ENCODE data around the gene ERH.
A peak's percentile ranks its signal among the peaks of the same experiment; 100 is the strongest.

ERH gene

DNA sequence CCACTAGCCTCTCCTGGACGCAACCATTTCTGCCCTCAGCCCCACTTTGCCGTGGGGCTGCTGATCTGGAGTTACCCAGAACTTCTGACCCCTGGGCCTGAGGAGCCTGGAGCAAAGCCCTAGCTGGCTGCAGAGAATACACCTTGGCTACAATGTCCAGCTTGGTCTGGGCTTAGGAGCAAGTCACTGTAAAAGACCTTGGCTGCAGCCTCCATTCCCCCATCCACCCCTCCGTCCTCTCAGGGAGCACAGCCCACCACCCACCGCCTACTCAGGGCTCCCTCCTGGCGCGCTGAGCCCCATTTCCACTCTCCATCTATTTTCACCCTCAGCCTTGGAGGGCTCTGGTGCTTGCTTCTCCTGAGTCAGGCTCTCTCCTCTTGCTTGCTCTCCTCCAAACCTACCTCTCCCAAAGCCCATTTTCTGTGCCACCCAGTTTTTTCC, 42.9 kb downstream of the ERH start:
- no peak for DNase-seq

DNA sequence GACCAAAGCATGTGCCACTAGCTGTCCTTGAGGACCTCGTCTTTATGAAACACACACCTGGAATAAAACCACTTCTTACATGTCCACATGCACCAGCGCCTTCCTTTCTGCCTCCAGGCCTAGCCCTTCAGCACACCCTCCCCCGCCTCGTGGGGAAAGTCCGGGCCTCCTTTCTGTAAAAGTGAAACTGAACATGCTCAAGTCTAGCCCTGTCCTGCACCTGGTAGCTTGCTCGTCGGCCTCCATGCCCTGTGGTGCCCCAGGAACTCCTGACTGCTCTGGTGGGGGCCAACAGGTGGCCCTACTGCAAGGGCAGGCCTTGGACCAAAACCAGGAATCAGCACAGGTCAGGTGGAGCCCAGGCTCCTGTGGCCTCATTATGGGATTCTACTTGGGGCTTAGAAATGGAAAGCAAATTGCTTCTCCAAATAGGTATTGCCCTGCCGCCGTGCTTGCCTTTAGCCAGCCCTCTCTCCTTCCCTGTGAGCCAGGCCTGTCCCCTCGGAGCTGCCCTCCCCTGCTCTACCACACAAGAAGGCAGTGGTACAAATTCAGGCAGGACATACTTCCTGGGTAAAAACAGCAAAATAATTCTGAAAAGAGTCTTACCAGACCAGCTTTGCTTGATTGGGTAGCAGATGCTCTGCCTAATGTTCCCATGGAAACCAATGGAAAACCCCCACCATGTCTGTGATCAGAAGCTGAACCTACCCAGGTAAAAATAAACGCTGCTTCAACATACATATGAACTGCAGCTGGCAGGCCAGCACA, 43.5 kb downstream of the ERH start:
- peak; percentile 45 for DNase-seq

- no peak for DNase-seq
These were observed 44.9 kb downstream of the ERH start for GRCh38 chr14:69353168-69353567.

- no peak for DNase-seq
These were observed 46.2 kb downstream of the ERH start for GRCh38 chr14:69351911-69352310.

GRCh38 chr14:69351385-69351784, 46.7 kb downstream of the ERH start:
- no peak for DNase-seq

DNA sequence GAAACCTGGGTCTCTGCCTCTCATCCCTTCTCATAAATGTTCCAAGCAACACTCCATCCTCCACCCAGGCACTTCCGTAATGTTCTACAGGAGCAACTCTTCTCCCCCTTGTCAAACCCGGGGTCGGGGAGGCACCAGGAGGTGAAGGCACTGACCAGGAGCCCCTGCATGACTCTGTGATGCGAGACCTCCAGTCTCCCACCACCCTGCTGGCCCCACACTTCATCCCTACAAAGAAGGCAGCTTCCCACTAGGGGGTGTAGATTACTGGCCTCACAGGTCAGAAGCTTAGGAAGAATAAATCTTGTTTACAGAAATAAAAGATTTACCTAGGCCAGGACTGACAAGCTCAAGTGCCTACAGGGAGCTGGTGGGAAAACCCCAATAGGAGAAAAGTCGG, 47.2 kb downstream of the ERH start:
- DNase-seq, result no peak

- no peak for DNase-seq
These were observed 48.9 kb downstream of the ERH start for GRCh38 chr14:69349091-69349777.

GRCh38 chr14:69346710-69347109, 51.4 kb downstream of the ERH start:
- peak; percentile 54 for DNase-seq

DNA sequence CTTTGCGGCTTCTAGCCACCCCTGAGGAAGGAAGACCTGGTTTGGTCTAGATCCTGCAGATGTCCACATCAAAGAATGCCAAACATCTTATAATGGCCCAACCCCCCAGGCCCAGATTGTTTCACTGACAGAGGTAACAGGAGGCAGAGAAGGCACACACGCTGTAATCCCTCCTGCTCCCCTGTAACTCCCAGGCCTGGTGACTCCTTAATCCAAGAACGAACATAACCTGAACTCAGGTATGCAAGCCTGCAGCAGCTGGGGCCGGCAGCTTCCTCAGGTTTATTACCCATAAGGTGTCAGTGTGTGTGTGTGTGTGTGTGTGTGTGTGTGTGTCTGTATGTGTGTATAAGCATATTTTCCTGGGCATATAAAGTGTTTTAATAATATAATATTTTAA, 52.7 kb downstream of the ERH start:
- DNase-seq, result no peak

- DNase-seq, result no peak
These were observed 53.9 kb downstream of the ERH start for GRCh38 chr14:69344171-69344570.

GRCh38 chr14:69342928-69343525, 55.1 kb downstream of the ERH start:
- no peak for DNase-seq

DNA sequence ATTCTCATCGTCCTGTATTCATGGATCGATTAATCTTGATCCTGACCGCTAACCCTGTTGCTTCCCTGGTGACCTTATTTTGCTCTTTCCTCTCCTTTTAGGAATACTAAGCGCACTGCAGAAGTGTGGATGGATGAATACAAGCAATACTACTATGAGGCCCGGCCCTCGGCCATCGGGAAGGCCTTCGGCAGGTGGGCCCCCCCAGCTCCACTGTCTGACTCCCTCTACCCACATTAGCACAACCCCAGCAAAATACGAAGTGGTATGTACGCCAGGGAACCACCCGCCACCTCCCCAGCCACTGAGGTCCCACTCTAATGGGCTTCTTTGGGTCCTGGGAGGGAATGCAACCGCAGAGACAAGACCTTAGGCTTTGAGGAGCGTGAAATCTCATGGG, 58.7 kb downstream of the ERH start:
- no peak for DNase-seq

DNA sequence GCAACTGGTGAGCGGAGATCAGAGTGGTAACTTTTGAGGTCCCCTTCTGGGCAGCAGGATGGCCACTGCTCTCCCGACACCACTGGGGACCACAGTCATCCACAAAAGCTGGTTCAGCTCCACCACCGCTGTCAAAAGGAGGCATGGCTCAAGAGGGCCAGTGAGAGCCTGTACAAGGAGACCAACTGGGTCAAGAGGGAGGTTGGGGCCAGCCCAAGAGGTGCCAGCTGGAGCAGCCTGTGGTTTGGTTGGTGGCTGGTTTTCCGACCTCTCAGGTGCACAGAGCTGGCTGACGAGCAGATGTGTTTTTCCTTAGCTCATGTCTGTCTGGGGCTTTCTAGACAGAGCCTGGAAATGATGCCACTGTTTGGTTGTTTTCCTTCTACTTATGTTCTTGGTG, 60.1 kb downstream of the ERH start:
- no peak for DNase-seq

DNA sequence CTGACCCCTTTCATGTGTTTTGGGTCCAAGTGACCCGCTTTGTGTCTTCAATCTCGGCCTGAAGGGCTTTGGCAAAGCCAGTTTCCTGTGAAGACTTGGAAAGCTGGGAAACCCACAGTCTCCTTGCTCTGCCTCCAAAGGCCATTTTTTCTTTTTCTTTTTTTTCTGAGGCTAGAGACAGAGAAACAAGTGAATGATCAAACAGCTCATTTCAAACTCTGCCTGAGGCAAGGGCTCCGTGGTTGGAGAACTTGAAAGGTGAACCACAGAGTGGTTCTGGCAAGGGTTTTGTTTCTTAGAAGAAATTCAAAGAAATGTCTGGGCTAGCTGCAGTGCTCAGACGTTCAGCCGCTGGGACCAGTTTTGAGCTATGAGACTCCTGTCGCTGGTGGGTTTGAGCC, 62.7 kb downstream of the ERH start:
- no peak for DNase-seq

GRCh38 chr14:69334576-69334975, 63.5 kb downstream of the ERH start:
- no peak for DNase-seq

DNA sequence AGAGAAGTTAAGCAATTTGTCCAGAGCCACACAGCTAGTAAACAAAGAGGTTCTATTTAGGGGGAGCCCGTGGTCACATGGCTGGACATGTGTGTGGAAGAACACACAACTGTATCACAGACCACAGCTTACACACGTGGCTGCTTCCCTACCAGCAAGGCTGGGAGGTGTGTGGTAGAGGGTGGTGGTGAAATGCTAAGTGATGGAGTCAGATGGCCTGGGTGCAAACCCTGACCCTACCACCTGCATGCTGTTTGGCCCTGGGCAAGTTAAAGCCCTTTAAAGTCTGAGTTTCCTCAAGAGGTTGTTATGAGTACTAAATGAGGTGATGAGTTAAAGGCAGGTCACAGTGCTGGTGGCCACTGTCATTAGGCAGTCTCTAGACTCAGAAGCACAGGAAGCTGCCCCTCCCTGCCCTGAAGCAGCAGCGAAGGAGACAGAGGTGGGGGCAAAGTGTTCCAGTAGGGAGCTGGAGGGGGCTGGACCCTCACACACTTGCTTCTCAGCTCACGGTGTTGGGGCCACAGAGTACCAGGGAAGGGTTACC, 64.2 kb downstream of the ERH start:
- DNase-seq, result no peak

- no peak for DNase-seq
These were observed 65.2 kb downstream of the ERH start for GRCh38 chr14:69332782-69333395.

DNA sequence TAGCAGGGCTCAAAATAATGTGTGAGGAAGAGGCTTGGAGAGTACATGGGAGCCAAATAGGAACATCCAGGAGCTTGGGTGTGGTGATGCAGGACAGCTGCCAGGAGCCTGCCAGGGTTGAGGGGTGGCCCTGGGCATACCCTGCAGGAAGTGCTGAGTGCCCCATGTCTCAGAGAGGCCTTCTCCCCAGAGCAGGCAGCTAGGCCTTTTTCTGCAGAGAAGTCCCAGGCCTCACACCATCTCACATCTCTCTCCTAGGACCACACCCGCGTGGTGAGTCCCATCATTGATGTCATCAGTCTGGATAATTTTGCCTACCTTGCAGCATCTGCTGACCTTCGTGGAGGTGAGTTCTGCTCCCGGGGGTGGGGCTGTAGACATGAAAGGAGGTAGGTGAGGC, 66.9 kb downstream of the ERH start:
- no peak for DNase-seq

All from DMS53 (cell line).